Muscle of arm (tissue), 12 donors: ENCODE data around the gene SLC39A6. TPM values are rescaled to one million over a fixed set of nuclear protein-coding genes. Genes with fewer than 3 reads are reported as not detected.
"Not testable (repeated sequence)": the region's sequence is repeated elsewhere in the genome, so short reads cannot be mapped to it uniquely, and the experiment has no call there.

ENCODE experiments used
- DNase-seq: peaks from one replicate; pipeline ENCODE4 v3.0.0-alpha.2; 2013
- polyA plus RNA-seq, 12 donors: library from polyadenylated mRNA; unstranded; fragments of 120-200 nt; gene quantifications; one replicate each; pipeline ENCODE4 v1.2.1, GENCODE V29; 2013; ENCODE audit not compliant: insufficient read length in 12 of 12

Gene SLC39A6
- polyA plus RNA-seq, 12 donors = 21.3 to 45.6 (median 36.3) TPM; not detected in 1

DNA sequence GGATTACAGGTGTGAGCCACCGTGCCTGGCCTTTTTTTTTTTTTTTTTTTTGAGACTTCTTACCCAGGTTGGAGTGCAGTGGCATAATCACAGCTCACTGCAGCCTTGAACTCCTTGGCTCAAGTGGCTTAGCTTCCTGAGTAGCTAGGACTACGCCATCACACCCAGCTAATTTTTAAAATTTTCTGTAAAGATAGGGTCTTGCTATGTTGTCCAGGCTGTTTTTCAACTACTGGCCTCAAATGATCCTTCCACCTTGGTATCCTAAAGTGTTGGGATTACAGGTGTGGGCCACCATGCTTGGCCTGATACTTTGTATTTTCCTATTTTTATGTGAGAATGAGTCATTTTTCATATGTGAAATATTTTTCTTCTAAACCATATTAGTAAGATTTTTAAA lies 14.3 kb upstream of the SLC39A6 start:
- DNase-seq = no peak

DNA sequence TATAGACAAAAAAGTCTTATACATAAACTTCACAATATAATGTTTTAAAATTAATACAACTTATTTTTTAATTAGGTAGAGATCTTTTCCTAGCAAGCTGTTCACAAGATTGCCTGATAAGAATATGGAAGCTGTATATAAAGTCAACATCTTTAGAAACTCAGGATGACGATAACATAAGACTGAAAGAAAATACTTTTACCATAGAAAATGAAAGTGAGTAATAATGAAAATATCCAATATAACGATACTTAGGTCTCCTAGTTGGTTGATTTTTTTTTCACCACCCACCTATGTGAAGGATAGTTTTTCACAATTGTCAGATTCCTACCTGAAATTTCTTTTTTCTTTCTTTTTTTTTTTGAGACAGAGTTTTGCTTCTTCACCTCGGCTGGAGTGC lies 13.6 kb upstream of the SLC39A6 start:
- no peak for DNase-seq

DNA sequence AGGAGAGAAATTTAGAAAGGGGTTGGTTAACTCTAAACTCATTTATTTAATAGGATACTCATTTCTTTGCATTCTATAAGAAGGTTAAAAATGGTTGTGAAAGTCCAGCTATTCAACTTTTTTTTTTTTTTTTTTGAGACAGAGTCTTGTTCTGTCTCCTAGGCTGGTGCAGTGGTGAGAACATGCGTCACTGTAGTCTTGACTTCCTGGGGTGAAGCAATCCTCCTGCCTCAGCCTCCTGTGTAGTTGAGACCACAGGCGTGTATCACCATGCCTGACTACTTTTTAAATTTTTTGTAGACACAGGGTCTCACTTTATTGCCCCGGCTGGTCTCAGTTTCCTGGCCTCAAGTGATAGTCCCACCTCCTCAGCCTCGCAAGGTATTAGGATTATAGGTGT lies 12.4 kb upstream of the SLC39A6 start:
- DNase-seq = no peak

DNA sequence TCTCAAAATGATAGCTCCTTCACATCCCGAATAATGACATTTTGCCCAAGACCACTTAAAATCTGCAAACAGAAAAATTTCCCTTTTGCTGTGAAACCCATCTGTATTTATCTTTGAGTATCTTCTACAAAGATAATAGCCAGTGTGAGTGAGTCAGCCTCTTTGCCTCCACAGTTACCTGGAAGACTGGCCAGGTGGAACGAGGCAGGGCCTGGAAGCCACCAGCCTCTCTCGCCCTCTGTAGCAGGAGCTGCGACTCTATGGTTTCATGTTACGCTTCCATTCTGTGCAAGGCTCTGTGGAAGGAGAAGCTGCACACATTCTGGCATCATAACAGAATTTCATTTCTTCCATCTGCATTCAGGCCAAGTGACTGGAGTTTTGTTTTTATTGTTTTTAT lies 10.1 kb upstream of the SLC39A6 start:
- no peak for DNase-seq

DNA sequence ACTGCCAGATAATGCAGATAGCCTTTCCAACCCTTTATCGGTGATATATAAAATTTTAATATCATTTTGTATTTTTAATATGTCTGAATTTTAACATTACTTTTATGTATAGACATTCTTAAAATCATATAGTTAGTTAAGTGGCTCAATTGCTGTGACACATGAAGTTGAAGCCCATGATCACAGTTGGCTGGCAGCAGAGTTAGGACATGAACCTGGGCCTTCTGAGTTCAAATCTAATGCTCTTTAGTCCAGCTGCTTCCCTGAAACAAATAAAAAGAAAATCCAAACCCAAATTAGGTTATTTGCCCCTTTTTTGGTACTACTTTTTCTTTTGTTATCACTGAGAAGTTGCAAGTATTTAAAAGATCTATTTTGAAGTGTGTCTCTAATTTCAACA lies 6.1 kb upstream of the SLC39A6 start:
- no peak for DNase-seq

DNA sequence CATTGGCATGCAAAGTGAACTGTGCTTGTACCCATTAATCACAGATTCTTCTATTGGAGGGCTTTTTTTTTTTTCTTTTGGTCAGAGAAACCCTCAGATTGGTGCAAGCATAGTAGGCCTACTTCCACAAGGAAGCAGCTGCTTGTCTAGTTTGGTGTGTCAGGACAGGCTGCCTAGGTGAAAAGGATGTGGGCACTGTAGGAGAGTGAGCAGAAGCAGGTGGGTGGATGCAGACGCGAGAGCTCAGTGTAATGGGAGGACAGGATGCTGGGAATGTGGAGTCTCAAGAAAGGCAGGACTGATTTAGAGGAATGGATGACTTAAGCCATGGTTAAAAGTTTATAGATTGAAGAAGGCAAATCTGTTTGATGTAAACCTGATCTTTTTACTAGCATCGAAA lies 3.6 kb upstream of the SLC39A6 start:
- no peak for DNase-seq

- DNase-seq = no peak
Observed at GRCh38 chr18:36131692-36132483, 2.7 kb upstream of the SLC39A6 start.

DNA sequence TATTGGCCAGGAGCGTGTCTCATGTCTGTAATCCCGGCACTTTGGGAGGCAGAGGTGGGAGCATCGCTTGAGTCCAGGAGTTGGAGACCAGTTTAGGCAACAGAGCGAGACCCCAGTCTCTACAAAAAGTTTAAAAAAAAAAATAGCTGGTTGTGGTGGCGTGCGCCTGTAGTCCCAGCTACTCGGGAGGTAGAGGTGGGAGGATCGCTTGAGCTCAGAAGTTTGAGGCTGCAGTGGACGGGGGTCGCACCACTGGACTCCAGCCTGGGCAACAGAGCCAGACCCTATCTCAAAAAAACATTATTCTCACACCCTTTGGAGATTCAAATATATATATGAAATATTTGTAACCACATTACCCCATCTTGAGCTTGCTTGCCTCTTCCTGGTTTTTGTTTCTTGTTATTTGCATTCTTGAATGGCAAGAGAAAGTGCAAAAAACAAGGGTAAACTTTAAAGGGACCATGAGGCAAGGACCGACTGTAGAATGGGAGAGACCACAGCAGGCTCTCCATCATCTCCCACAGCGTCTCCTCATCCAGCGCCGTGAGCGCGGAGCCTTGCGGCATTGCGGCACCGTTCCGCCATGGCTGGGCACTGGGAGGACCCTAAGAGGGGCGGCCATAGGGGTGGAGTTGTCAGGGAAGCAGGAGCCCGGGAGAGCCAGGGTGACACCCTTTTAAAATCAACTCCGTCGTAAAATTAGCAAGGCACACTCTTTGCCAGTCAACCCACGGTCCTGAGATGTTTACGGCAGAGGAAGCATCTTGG lies 1.9 kb upstream of the SLC39A6 start:
- DNase-seq = no peak

- no peak for DNase-seq
Observed at GRCh38 chr18:36130039-36130831, 1.1 kb upstream of the SLC39A6 start.

GRCh38 chr18:36128907-36129299 lies 237 bp downstream of the SLC39A6 start:
- DNase-seq = no peak

DNA sequence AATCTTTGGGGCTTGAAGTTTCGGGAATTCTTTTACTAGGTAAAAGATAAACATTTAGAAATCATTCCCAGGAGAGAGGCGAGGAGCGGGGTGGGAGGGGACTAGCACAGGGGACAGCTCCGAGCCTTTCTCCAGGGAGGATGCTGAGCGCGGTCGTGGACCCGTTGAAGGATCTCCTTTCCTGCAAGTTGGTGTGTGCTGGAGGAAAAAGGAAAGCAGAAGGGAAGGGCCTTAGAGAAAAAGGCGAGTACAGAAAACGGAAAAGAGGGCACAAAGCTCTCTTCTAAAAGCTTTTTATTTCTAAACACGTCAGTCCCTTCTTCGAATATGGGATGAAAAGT lies 640 bp downstream of the SLC39A6 start:
- DNase-seq = no peak

GRCh38 chr18:36127836-36128529 lies 1.2 kb downstream of the SLC39A6 start:
- DNase-seq = no peak

GRCh38 chr18:36126668-36127067 lies 2.5 kb downstream of the SLC39A6 start:
- no peak for DNase-seq

GRCh38 chr18:36124841-36125240 lies 4.3 kb downstream of the SLC39A6 start:
- DNase-seq = no peak

- no peak for DNase-seq
Observed at GRCh38 chr18:36120297-36120696, 8.8 kb downstream of the SLC39A6 start.

- not testable (repeated sequence) for DNase-seq
Observed at GRCh38 chr18:36116771-36117170, 12.4 kb downstream of the SLC39A6 start.

- no peak for DNase-seq
Observed at GRCh38 chr18:36114738-36115137, 14.4 kb downstream of the SLC39A6 start.

DNA sequence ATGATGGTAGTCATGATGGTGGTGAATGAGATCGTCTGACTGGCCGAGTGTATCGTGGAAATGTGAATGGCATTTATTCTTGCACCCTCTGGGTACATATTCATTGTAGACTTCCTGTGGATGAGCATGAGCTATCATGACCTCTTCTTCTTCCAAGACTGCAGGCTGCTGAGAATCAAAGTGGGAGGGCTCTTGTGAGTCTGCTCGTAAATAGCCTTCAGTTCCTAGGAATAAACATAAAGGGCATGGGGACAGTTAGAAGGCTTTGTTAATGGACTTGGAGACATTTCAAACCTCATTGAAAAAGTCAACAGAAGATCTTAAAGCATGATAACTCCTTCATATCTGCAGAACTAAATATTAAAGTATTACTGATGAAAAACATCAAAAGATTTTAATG lies 14.9 kb downstream of the SLC39A6 start:
- DNase-seq = no peak

- no peak for DNase-seq
Observed at GRCh38 chr18:36112302-36112701, 16.8 kb downstream of the SLC39A6 start.

DNA sequence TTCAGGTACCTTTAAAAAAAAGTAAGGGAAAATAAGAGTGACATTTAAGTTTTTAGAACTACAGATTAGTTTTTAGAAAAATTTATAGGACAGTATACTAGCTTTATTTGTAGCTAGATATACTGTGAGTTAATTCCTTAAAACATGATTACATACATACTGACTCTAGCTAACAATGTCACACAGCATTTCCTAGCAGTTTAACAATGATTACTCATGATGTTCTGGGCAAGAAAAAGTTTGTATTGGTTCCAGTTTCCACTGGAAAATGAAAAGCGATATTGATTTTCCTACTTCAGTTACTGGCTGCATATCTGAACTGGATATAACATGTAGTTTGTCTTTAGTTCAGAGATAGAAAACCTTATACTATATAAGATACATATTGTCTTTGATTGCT lies 19.4 kb downstream of the SLC39A6 start:
- no peak for DNase-seq

GRCh38 chr18:36108601-36109000 lies 20.5 kb downstream of the SLC39A6 start:
- DNase-seq = no peak

GRCh38 chr18:36108196-36108595 lies 20.9 kb downstream of the SLC39A6 start:
- DNase-seq = no peak
